Right lobe of liver (tissue), 4 donors: Measurements from ENCODE around the gene ATXN1.

Source experiments
- POLR2A ChIP-seq: fragments of 450-650 bp; IDR thresholded peaks from one replicate; pipeline ENCODE4 v1.6.1; 2017; ENCODE audit warnings: antibody characterized with exemption, mild to moderate bottlenecking
- TF ChIP-seq, protein P1 (sequence below), 4 donors: fragments of 200-600 bp in 3 of 4; fragments of 450-650 bp in 1 of 4; IDR thresholded peaks; one replicate each; pipeline versions ENCODE4 v1.5.1 to v1.8.0; 2016 to 2022; ENCODE audit warnings: antibody characterized with exemption in 4 of 4, mild to moderate bottlenecking in 2 of 4
- donor health status: DM: no; HTN: no; CAD: no.
- donor health status: DM: no; HTN: no; CAD: no.
- donor health status: DM: no; HTN: yes; CAD: no.

DNA sequence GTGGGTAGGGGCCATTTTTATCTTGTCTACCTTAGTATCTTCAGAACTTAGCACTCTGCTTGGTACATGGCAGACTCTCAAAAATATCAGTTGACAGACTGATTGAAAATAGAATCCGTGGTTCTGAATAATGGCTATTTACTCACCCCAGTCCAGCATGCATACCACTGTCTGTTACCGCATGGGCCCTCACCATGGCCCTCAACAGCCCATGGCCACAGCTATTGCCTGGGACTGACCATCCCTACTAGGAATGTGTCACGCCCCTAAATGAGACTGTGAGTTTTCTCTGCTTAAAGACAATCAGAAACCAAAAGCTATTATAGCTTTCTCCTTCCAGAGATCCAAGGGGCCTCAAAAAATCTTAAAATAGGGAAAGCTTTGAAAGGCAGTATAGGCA lies 207.7 kb downstream of the ATXN1 start:
- TF ChIP-seq, protein P1, sequence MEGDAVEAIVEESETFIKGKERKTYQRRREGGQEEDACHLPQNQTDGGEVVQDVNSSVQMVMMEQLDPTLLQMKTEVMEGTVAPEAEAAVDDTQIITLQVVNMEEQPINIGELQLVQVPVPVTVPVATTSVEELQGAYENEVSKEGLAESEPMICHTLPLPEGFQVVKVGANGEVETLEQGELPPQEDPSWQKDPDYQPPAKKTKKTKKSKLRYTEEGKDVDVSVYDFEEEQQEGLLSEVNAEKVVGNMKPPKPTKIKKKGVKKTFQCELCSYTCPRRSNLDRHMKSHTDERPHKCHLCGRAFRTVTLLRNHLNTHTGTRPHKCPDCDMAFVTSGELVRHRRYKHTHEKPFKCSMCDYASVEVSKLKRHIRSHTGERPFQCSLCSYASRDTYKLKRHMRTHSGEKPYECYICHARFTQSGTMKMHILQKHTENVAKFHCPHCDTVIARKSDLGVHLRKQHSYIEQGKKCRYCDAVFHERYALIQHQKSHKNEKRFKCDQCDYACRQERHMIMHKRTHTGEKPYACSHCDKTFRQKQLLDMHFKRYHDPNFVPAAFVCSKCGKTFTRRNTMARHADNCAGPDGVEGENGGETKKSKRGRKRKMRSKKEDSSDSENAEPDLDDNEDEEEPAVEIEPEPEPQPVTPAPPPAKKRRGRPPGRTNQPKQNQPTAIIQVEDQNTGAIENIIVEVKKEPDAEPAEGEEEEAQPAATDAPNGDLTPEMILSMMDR (IDR thresholded peaks at IDR 0.05), result no peak
- no peak for TF ChIP-seq POLR2A
